GM23338 (cell line): ENCODE measurements around the gene MCU. TPM values are rescaled to one million over a fixed set of nuclear protein-coding genes. Genes with fewer than 3 reads are reported as not detected.

Experiments used
- ATAC-seq: fragments of 200-7000 bp; cut with Tn5 transposase; 3 replicates; pipeline ENCODE4 v1.9.1; 2020
- DNase-seq: peaks from one replicate; pipeline ENCODE4 v3.0.0-alpha.2; 2015; ENCODE audit warnings: low spot score
- H2AFZ ChIP-seq: fragments of 200-600 bp; sonication (generic); 2 replicates; pipeline ENCODE4 v1.8.0; 2016; ENCODE audit warnings: antibody characterized with exemption, mild to moderate bottlenecking, moderate library complexity
- H3F3A ChIP-seq: fragments of 200-600 bp; sonication (generic); replicated peaks from 2 replicates; pipeline ENCODE4 v1.8.0; 2017; ENCODE audit warnings: antibody characterized with exemption, mixed run types, low read depth
- H3K27ac ChIP-seq: fragments of 200-600 bp; sonication (generic); 2 replicates; pipeline ENCODE4 v1.6.1; 2016; ENCODE audit warnings: low read depth
- H3K27me3 ChIP-seq: fragments of 200-600 bp; sonication (generic); 2 replicates; pipeline ENCODE4 v1.8.0; 2016; ENCODE audit warnings: mild to moderate bottlenecking, mixed run types, moderate library complexity; ENCODE audit not compliant: insufficient read depth
- H3K36me3 ChIP-seq: fragments of 200-600 bp; sonication (generic); 2 replicates; pipeline ENCODE4 v1.8.0; 2016; ENCODE audit warnings: mild to moderate bottlenecking; ENCODE audit not compliant: insufficient read depth
- H3K4me1 ChIP-seq: fragments of 200-600 bp; sonication (generic); 2 replicates; pipeline ENCODE4 v1.8.0; 2016; ENCODE audit warnings: mild to moderate bottlenecking, moderate library complexity; ENCODE audit not compliant: insufficient read depth
- H3K4me2 ChIP-seq: fragments of 200-600 bp; sonication (generic); 2 replicates; pipeline ENCODE4 v1.7.1; 2017; ENCODE audit warnings: mixed run types
- H3K4me3 ChIP-seq: fragments of 200-600 bp; sonication (generic); 2 replicates; pipeline ENCODE4 v1.6.1; 2016; ENCODE audit warnings: mixed run types
- H3K79me2 ChIP-seq: fragments of 200-600 bp; sonication (generic); replicated peaks from 2 replicates; pipeline ENCODE4 v1.8.0; 2017; ENCODE audit warnings: mild to moderate bottlenecking; ENCODE audit not compliant: insufficient read depth
- H3K9me2 ChIP-seq: fragments of 200-600 bp; sonication (generic); 2 replicates; pipeline ENCODE4 v1.8.0; 2017; ENCODE audit not compliant: insufficient read depth
- H4K20me1 ChIP-seq: fragments of 200-600 bp; sonication (generic); replicated peaks from 2 replicates; pipeline ENCODE4 v1.8.0; 2017; ENCODE audit warnings: mild to moderate bottlenecking; ENCODE audit not compliant: insufficient read depth
- H3K27ac Mint-ChIP-seq: 2 replicates; pipeline ENCODE4 v1.8.0; 2020; ENCODE audit warnings: inconsistent platforms, mild to moderate bottlenecking, moderate library complexity, mixed read lengths
- H3K27me3 Mint-ChIP-seq: 3 replicates; pipeline ENCODE4 v1.8.0; 2022; ENCODE audit warnings: low read depth, mild to moderate bottlenecking, moderate library complexity, mixed read lengths, inconsistent platforms; ENCODE audit not compliant: insufficient read depth, poor library complexity
- H3K36me3 Mint-ChIP-seq: 3 replicates; pipeline ENCODE4 v1.8.0; 2021; ENCODE audit warnings: low read depth, mild to moderate bottlenecking, inconsistent platforms, moderate library complexity, mixed read lengths
- H3K4me1 Mint-ChIP-seq: 3 replicates; pipeline ENCODE4 v1.8.0; 2020; ENCODE audit warnings: mild to moderate bottlenecking, inconsistent platforms, mixed read lengths
- H3K4me3 Mint-ChIP-seq: 3 replicates; pipeline ENCODE4 v1.8.0; 2021; ENCODE audit warnings: moderate library complexity, mild to moderate bottlenecking, inconsistent platforms, mixed read lengths
- H3K9me3 Mint-ChIP-seq: 3 replicates; pipeline ENCODE4 v1.8.0; 2020; ENCODE audit warnings: moderate library complexity, mild to moderate bottlenecking, inconsistent platforms, mixed read lengths
- CREB1 ChIP-seq: fragments of 250-450 bp; sonication (Bioruptor Pico); IDR thresholded peaks from 2 replicates; pipeline ENCODE4 v1.5.0; 2020; ENCODE audit warnings: low read depth, mild to moderate bottlenecking, moderate library complexity
- EZH2 ChIP-seq: fragments of 200-600 bp; sonication (generic); IDR thresholded peaks from one replicate; pipeline ENCODE4 v1.8.0; 2017; ENCODE audit warnings: antibody characterized with exemption, mild to moderate bottlenecking, low read depth; ENCODE audit not compliant: unreplicated experiment
- EZH2phosphoT487 ChIP-seq: fragments of 200-600 bp; sonication (generic); IDR thresholded peaks from one replicate; pipeline ENCODE4 v1.8.1; 2018; ENCODE audit warnings: antibody characterized with exemption; ENCODE audit not compliant: unreplicated experiment
- JUNB ChIP-seq: IDR thresholded peaks from one replicate; pipeline ENCODE4 v1.6.1; 2016; ENCODE audit warnings: antibody characterized with exemption; ENCODE audit not compliant: unreplicated experiment
- NANOG ChIP-seq: IDR thresholded peaks from 2 replicates; pipeline ENCODE4 v1.6.1; 2016; ENCODE audit warnings: antibody characterized with exemption, borderline replicate concordance
- POLR2AphosphoS5 ChIP-seq: IDR thresholded peaks from 2 replicates; pipeline ENCODE4 v1.6.1; 2016; ENCODE audit warnings: antibody characterized with exemption, low read depth
- STAT1 ChIP-seq: IDR thresholded peaks from one replicate; pipeline ENCODE4 v1.6.1; 2016; ENCODE audit warnings: antibody characterized with exemption; ENCODE audit not compliant: unreplicated experiment
- ZNF114 ChIP-seq: fragments of 250-450 bp; sonication (Bioruptor Pico); IDR thresholded peaks from 2 replicates; pipeline ENCODE4 v1.5.0; 2020; ENCODE audit warnings: mild to moderate bottlenecking, moderate library complexity
- polyA plus RNA-seq: library from polyadenylated mRNA; unstranded; fragments of >200 nt; fragmentation: Nextera tagmentation; extraction: Ambion mirVana; gene quantifications from 2 replicates; pipeline ENCODE4 v1.2.1, GENCODE V29; 2016
- total RNA-seq: library from RNA; depleted of rRNA; stranded (reverse); fragments of >200 nt; shearing (Covaris generic); gene quantifications from 2 replicates; pipeline ENCODE4 v1.2.3, GENCODE V29; 2014
- TF ChIP-seq, protein P1 (sequence below): fragments of 250-450 bp; sonication (Bioruptor Pico); IDR thresholded peaks from 2 replicates; pipeline ENCODE4 v1.5.0; 2020; ENCODE audit warnings: mild to moderate bottlenecking, moderate library complexity
- TF ChIP-seq, protein P2 (sequence below): IDR thresholded peaks from one replicate; pipeline ENCODE4 v1.6.1; 2018; ENCODE audit warnings: antibody characterized with exemption; ENCODE audit not compliant: unreplicated experiment

The MCU gene
- total and polyA plus RNA-seq, 2 experiments from 2014 or later, result 41.8 to 68.2 TPM

DNA sequence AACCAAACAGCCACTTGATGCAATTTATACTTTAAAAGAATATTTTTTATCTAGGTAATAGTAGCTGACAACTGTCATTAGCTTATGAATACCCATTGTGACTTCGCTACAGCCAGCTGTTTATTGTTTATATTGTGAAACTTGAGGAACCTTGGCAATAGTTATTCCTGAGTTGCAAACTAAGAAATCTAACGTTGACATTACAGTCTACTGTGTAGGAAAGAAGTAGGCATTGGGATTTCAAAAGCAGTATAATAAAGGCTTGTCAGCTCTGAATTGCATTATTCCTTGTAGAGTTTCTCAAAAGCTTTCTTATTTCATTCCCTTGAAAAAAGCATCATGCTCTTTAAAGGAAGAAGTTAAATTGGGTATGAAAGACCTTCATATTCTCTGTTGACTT lies 158.9 kb downstream of the MCU start (continued):
- TF ChIP-seq, protein P1, sequence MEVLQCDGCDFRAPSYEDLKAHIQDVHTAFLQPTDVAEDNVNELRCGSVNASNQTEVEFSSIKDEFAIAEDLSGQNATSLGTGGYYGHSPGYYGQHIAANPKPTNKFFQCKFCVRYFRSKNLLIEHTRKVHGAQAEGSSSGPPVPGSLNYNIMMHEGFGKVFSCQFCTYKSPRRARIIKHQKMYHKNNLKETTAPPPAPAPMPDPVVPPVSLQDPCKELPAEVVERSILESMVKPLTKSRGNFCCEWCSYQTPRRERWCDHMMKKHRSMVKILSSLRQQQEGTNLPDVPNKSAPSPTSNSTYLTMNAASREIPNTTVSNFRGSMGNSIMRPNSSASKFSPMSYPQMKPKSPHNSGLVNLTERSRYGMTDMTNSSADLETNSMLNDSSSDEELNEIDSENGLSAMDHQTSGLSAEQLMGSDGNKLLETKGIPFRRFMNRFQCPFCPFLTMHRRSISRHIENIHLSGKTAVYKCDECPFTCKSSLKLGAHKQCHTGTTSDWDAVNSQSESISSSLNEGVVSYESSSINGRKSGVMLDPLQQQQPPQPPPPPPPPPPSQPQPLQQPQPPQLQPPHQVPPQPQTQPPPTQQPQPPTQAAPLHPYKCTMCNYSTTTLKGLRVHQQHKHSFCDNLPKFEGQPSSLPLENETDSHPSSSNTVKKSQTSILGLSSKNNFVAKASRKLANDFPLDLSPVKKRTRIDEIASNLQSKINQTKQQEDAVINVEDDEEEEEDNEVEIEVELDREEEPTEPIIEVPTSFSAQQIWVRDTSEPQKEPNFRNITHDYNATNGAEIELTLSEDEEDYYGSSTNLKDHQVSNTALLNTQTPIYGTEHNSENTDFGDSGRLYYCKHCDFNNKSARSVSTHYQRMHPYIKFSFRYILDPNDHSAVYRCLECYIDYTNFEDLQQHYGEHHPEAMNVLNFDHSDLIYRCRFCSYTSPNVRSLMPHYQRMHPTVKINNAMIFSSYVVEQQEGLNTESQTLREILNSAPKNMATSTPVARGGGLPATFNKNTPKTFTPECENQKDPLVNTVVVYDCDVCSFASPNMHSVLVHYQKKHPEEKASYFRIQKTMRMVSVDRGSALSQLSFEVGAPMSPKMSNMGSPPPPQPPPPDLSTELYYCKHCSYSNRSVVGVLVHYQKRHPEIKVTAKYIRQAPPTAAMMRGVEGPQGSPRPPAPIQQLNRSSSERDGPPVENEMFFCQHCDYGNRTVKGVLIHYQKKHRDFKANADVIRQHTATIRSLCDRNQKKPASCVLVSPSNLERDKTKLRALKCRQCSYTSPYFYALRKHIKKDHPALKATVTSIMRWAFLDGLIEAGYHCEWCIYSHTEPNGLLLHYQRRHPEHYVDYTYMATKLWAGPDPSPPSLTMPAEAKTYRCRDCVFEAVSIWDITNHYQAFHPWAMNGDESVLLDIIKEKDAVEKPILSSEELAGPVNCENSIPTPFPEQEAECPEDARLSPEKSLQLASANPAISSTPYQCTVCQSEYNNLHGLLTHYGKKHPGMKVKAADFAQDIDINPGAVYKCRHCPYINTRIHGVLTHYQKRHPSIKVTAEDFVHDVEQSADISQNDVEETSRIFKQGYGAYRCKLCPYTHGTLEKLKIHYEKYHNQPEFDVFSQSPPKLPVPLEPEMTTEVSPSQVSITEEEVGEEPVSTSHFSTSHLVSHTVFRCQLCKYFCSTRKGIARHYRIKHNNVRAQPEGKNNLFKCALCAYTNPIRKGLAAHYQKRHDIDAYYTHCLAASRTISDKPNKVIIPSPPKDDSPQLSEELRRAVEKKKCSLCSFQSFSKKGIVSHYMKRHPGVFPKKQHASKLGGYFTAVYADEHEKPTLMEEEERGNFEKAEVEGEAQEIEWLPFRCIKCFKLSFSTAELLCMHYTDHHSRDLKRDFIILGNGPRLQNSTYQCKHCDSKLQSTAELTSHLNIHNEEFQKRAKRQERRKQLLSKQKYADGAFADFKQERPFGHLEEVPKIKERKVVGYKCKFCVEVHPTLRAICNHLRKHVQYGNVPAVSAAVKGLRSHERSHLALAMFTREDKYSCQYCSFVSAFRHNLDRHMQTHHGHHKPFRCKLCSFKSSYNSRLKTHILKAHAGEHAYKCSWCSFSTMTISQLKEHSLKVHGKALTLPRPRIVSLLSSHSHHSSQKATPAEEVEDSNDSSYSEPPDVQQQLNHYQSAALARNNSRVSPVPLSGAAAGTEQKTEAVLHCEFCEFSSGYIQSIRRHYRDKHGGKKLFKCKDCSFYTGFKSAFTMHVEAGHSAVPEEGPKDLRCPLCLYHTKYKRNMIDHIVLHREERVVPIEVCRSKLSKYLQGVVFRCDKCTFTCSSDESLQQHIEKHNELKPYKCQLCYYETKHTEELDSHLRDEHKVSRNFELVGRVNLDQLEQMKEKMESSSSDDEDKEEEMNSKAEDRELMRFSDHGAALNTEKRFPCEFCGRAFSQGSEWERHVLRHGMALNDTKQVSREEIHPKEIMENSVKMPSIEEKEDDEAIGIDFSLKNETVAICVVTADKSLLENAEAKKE, result no peak
- TF ChIP-seq ZNF114 (CRISPR knock-in tag) (no peak), JUNB (no peak)

DNA sequence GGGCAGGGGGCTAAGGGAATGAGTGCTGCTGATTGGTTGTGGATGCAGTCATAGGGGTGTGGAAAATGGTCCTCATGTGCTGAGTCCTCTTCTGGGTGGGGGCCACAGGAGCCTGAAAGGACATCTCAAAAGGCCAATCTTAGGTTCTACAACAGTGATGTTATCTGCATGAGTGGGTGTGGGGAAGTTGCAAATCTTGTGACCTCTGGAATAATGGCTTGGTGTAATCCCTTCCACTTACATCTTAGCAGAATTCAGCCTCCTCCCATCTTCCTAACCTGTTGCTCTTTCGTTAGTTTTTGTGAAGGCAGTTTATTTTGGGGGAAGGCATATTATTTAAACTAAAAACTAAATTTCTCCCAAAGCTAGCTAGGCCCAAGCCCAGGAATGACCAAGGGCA lies 159.6 kb downstream of the MCU start:
- Histone ChIP-seq H3K36me3 (no peaks in the 10 kb centered on the region), H4K20me1 (no peaks in the 10 kb centered on the region), H3K79me2 (no peaks in the 10 kb centered on the region), H3F3A (no peaks in the 10 kb centered on the region), H3K9me2 (no peaks in the 10 kb centered on the region), H2AFZ (no peak overlapping the region), H3K4me2 (no peak overlapping the region), H3K4me1 (no peaks in the 10 kb centered on the region), H3K27ac (no peak overlapping the region), H3K27me3 (no peaks in the 10 kb centered on the region), H3K4me3 (no peak overlapping the region)
- no peak overlapping the region for H3K4me3 Mint-ChIP-seq
- DNase-seq, result no peak
- no peak for ATAC-seq
- H3K9me3 Mint-ChIP-seq, result peaks cover 19% of the 10 kb centered on the region
- peaks cover 18% of the 10 kb centered on the region; the same call in 2 of the 3 replicates for H3K36me3 Mint-ChIP-seq
- no peak overlapping the region for H3K27ac Mint-ChIP-seq
- TF ChIP-seq STAT1 (no peak), POLR2AphosphoS5 (no peak), NANOG (no peak)
- no peaks in the 10 kb centered on the region for H3K27me3 Mint-ChIP-seq
- no peaks in the 10 kb centered on the region for H3K4me1 Mint-ChIP-seq

DNA sequence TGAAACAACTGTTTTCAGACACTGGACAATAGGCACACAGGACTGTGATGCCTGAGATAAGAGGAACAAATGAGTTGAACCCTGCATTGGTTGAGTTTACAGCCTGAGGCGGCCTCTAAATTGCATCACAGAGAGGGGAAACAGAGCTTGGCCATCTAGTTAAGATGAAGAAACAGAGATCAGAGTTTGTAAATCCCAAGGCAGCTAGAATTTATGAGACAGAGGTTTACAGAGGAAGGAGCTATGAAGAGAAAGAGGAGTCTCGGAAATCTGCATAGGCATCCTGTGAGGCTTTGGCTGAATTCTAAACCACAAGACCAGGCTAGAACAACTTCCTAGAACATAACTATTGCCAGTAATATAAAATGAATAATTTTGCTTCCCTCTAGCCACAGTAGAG lies 160.6 kb downstream of the MCU start:
- no peaks in the 10 kb centered on the region for H3K4me1 ChIP-seq
- ATAC-seq, result no peak
- no peak for DNase-seq
- TF ChIP-seq, protein P2, sequence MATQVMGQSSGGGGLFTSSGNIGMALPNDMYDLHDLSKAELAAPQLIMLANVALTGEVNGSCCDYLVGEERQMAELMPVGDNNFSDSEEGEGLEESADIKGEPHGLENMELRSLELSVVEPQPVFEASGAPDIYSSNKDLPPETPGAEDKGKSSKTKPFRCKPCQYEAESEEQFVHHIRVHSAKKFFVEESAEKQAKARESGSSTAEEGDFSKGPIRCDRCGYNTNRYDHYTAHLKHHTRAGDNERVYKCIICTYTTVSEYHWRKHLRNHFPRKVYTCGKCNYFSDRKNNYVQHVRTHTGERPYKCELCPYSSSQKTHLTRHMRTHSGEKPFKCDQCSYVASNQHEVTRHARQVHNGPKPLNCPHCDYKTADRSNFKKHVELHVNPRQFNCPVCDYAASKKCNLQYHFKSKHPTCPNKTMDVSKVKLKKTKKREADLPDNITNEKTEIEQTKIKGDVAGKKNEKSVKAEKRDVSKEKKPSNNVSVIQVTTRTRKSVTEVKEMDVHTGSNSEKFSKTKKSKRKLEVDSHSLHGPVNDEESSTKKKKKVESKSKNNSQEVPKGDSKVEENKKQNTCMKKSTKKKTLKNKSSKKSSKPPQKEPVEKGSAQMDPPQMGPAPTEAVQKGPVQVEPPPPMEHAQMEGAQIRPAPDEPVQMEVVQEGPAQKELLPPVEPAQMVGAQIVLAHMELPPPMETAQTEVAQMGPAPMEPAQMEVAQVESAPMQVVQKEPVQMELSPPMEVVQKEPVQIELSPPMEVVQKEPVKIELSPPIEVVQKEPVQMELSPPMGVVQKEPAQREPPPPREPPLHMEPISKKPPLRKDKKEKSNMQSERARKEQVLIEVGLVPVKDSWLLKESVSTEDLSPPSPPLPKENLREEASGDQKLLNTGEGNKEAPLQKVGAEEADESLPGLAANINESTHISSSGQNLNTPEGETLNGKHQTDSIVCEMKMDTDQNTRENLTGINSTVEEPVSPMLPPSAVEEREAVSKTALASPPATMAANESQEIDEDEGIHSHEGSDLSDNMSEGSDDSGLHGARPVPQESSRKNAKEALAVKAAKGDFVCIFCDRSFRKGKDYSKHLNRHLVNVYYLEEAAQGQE, result no peak
- TF ChIP-seq EZH2phosphoT487 (no peak), NANOG (no peak), POLR2AphosphoS5 (no peak), CREB1 (CRISPR knock-in tag) (no peak), EZH2 (no peak)

More for the DNA sequence above, 160.6 kb downstream of the MCU start:
- Histone ChIP-seq H3F3A (no peaks in the 10 kb centered on the region), H3K4me3 (no peak overlapping the region), H4K20me1 (no peaks in the 10 kb centered on the region), H3K27ac (no peak overlapping the region), H3K79me2 (no peaks in the 10 kb centered on the region), H3K4me2 (no peak overlapping the region), H3K36me3 (no peaks in the 10 kb centered on the region), H2AFZ (no peak overlapping the region), H3K9me2 (no peaks in the 10 kb centered on the region), H3K27me3 (no peaks in the 10 kb centered on the region)
- H3K9me3 Mint-ChIP-seq, result peaks cover 19% of the 10 kb centered on the region
- peaks cover 18% of the 10 kb centered on the region; the same call in 2 of the 3 replicates for H3K36me3 Mint-ChIP-seq
- H3K4me3 Mint-ChIP-seq, result no peak overlapping the region
- no peak overlapping the region for H3K27ac Mint-ChIP-seq
- H3K27me3 Mint-ChIP-seq, result no peaks in the 10 kb centered on the region
- no peaks in the 10 kb centered on the region for H3K4me1 Mint-ChIP-seq
